ENCODE data around the gene OXER1. TPM values are rescaled to one million over a fixed set of nuclear protein-coding genes. Genes with fewer than 3 reads are reported as not detected.

The OXER1 gene
- total RNA-seq, 1 experiment from 2014 or later = 0.10 TPM

- Histone ChIP-seq H3K4me3 (ENCODE audit: low read depth in 2 of 2, low read length in 2 of 2) (no peak overlapping the region), H3K4me1 (ENCODE audit: control insufficient read depth, insufficient read depth, low read length) (peaks cover 4% of the 10 kb centered on the region), H3K27ac (ENCODE audit: low read length) (no peak overlapping the region), H3K9me3 (ENCODE audit: control insufficient read depth, insufficient read depth, low read depth, low read length) (no peaks in the 10 kb centered on the region), H3K27me3 (ENCODE audit: control insufficient read depth, insufficient read depth, low read length) (no peaks in the 10 kb centered on the region), H3K36me3 (ENCODE audit: control insufficient read depth, insufficient read depth, low read length) (no peaks in the 10 kb centered on the region)
- DNase-seq (ENCODE audit: low read depth, low spot score) (no peak), ATAC-seq (no peak)
- POLR2A ChIA-PET = no interaction called here
- no peak for TF ChIP-seq POLR2AphosphoS5 (IDR thresholded peaks at IDR 0.05; ENCODE audit: low read depth, low read length)
- no peak for TF ChIP-seq SIN3A (IDR thresholded peaks at IDR 0.05; ENCODE audit: borderline replicate concordance, insufficient read depth, low read depth, low read length)
- TF ChIP-seq, protein P1, sequence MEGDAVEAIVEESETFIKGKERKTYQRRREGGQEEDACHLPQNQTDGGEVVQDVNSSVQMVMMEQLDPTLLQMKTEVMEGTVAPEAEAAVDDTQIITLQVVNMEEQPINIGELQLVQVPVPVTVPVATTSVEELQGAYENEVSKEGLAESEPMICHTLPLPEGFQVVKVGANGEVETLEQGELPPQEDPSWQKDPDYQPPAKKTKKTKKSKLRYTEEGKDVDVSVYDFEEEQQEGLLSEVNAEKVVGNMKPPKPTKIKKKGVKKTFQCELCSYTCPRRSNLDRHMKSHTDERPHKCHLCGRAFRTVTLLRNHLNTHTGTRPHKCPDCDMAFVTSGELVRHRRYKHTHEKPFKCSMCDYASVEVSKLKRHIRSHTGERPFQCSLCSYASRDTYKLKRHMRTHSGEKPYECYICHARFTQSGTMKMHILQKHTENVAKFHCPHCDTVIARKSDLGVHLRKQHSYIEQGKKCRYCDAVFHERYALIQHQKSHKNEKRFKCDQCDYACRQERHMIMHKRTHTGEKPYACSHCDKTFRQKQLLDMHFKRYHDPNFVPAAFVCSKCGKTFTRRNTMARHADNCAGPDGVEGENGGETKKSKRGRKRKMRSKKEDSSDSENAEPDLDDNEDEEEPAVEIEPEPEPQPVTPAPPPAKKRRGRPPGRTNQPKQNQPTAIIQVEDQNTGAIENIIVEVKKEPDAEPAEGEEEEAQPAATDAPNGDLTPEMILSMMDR (IDR thresholded peaks at IDR 0.05) = no peak
- TF ChIP-seq, protein P2, sequence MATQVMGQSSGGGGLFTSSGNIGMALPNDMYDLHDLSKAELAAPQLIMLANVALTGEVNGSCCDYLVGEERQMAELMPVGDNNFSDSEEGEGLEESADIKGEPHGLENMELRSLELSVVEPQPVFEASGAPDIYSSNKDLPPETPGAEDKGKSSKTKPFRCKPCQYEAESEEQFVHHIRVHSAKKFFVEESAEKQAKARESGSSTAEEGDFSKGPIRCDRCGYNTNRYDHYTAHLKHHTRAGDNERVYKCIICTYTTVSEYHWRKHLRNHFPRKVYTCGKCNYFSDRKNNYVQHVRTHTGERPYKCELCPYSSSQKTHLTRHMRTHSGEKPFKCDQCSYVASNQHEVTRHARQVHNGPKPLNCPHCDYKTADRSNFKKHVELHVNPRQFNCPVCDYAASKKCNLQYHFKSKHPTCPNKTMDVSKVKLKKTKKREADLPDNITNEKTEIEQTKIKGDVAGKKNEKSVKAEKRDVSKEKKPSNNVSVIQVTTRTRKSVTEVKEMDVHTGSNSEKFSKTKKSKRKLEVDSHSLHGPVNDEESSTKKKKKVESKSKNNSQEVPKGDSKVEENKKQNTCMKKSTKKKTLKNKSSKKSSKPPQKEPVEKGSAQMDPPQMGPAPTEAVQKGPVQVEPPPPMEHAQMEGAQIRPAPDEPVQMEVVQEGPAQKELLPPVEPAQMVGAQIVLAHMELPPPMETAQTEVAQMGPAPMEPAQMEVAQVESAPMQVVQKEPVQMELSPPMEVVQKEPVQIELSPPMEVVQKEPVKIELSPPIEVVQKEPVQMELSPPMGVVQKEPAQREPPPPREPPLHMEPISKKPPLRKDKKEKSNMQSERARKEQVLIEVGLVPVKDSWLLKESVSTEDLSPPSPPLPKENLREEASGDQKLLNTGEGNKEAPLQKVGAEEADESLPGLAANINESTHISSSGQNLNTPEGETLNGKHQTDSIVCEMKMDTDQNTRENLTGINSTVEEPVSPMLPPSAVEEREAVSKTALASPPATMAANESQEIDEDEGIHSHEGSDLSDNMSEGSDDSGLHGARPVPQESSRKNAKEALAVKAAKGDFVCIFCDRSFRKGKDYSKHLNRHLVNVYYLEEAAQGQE (IDR thresholded peaks at IDR 0.05; ENCODE audit: insufficient read depth in 1 of 2, low read depth in 2 of 2, low read length in 1 of 2) = no peak
- no peak for TF ChIP-seq TCF7L2 (IDR thresholded peaks at IDR 0.05; ENCODE audit: low read depth, low read length)
- CTCF ChIA-PET = no interaction called here
- BruUV-seq (replicated peaks) = no TSS peak
- intact Hi-C loops (cut with micrococcal nuclease; ENCODE audit: unreplicated experiment) (no loop called here), in situ Hi-C loops (cut with HindIII; ENCODE audit: low pct_unique_long_range_greater_than_20kb, low sequenced_read_pairs) (no loop called here)
Measured at GRCh38 chr2:42804338-42804737, 40.4 kb upstream of the OXER1 start.

GRCh38 chr2:42802150-42802549, 38.2 kb upstream of the OXER1 start:
- DNase-seq (ENCODE audit: low read depth, low spot score) (no peak), ATAC-seq (no peak)
- POLR2A ChIA-PET = no interaction called here
- Histone ChIP-seq H3K4me1 (ENCODE audit: control insufficient read depth, insufficient read depth, low read length) (no peaks in the 10 kb centered on the region), H3K36me3 (ENCODE audit: control insufficient read depth, insufficient read depth, low read length) (no peaks in the 10 kb centered on the region), H3K27ac (ENCODE audit: low read length) (no peak overlapping the region), H3K4me3 (ENCODE audit: low read depth in 2 of 2, low read length in 2 of 2) (no peak overlapping the region), H3K9me3 (ENCODE audit: control insufficient read depth, insufficient read depth, low read depth, low read length) (no peaks in the 10 kb centered on the region), H3K27me3 (ENCODE audit: control insufficient read depth, insufficient read depth, low read length) (no peaks in the 10 kb centered on the region)
- TF ChIP-seq, protein P1 (IDR thresholded peaks at IDR 0.05) = peak; percentile 41
- TF ChIP-seq, protein P2 (IDR thresholded peaks at IDR 0.05; ENCODE audit: insufficient read depth in 1 of 2, low read depth in 2 of 2, low read length in 1 of 2) = no peak
- no peak for TF ChIP-seq SIN3A (IDR thresholded peaks at IDR 0.05; ENCODE audit: borderline replicate concordance, insufficient read depth, low read depth, low read length)
- in situ Hi-C loops (cut with HindIII; ENCODE audit: low pct_unique_long_range_greater_than_20kb, low sequenced_read_pairs) = no loop called here
- intact Hi-C loops (cut with micrococcal nuclease; ENCODE audit: unreplicated experiment) = no loop called here
- CTCF ChIA-PET = no interaction called here
- BruUV-seq (replicated peaks) = no TSS peak

Data from Panc1 (cell line).